Measurements from ENCODE around the gene DHRS9.

GRCh38 chr2:169116327-169116726 is 47.0 kb downstream of the DHRS9 start:
- TF ChIP-seq, protein P1, sequence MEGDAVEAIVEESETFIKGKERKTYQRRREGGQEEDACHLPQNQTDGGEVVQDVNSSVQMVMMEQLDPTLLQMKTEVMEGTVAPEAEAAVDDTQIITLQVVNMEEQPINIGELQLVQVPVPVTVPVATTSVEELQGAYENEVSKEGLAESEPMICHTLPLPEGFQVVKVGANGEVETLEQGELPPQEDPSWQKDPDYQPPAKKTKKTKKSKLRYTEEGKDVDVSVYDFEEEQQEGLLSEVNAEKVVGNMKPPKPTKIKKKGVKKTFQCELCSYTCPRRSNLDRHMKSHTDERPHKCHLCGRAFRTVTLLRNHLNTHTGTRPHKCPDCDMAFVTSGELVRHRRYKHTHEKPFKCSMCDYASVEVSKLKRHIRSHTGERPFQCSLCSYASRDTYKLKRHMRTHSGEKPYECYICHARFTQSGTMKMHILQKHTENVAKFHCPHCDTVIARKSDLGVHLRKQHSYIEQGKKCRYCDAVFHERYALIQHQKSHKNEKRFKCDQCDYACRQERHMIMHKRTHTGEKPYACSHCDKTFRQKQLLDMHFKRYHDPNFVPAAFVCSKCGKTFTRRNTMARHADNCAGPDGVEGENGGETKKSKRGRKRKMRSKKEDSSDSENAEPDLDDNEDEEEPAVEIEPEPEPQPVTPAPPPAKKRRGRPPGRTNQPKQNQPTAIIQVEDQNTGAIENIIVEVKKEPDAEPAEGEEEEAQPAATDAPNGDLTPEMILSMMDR (IDR thresholded peaks at IDR 0.05) = no peak
- TF ChIP-seq POLR2A (IDR thresholded peaks at IDR 0.05) = no peak
